Measurements from ENCODE around the gene SRXN1.

The SRXN1 gene

DNA sequence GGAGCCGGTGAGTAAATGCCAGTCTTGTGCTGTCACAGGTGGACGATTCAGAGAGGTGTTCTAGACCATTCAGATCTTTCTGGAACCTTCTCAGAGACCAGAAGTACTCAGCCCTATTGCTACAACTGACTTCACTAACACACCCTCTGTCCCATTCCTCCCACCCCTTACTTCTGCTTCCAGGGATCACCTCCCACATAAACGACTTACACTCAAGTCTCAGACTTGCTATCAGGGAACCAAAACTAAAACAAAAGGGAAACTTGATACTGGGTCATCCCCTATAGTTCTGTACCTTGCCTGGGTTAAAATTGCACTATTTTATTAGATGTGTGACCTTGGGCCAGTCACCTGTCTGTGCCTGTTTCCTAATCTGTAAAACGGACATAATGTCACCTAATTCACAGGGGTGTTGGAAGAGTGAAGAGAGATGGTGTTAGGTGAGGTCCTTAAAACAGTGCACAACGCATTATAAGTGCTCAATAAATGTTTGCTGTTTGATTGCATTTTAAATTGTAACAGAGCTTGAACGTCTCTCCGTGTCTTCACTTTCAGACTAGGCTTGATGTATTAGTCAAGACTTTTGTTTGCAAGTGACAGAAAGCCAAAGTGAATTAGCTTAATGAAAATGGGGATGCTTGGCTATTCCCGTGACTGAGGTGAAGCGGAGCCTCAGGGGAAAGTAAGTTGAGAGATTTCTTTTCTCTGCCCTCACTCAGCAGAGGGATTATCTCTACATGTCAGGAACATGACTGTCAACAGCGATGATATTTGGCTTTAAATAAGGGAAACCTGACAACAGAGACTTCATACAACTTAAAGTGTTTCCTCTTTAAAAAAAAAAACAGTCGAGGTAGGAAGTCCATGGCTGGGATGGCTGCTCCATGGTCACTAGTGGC, 3.0 kb upstream of the SRXN1 start:
- no peaks in the 10 kb centered on the region for H3K36me3 ChIP-seq (ENCODE audit: control insufficient read depth in 2 of 2, insufficient read depth in 2 of 2, low read length in 2 of 2)
- H3K27me3 ChIP-seq (ENCODE audit: control insufficient read depth in 2 of 2, insufficient read depth in 2 of 2, low read length in 2 of 2) = peaks cover 12 to 21% of the 10 kb centered on the region in 2 donors
- no peak overlapping the region for H3K9ac ChIP-seq (ENCODE audit: low read depth in 1 of 2, low read length in 2 of 2)
- H3K9me3 ChIP-seq (ENCODE audit: control insufficient read depth in 2 of 2, low read length in 2 of 2) = no peaks in the 10 kb centered on the region
- no peak overlapping the region for H3K27ac ChIP-seq (ENCODE audit: low read depth in 2 of 2, low read length in 2 of 2)
- peaks cover 17% of the 10 kb centered on the region in 2 donors for H3K4me1 ChIP-seq (ENCODE audit: control insufficient read depth in 2 of 2, insufficient read depth in 2 of 2, low read length in 2 of 2)
- no peak overlapping the region for H3K4me3 ChIP-seq (ENCODE audit: low read length in 2 of 2)

GRCh38 chr20:654417-654750, 1.4 kb upstream of the SRXN1 start:
- Histone ChIP-seq H3K27ac (ENCODE audit: low read depth in 2 of 2, low read length in 2 of 2) (no peak overlapping the region), H3K9ac (ENCODE audit: low read depth in 1 of 2, low read length in 2 of 2) (no peak overlapping the region), H3K4me3 (ENCODE audit: low read length in 2 of 2) (no peak overlapping the region)

GRCh38 chr20:653590-654416, 803 bp upstream of the SRXN1 start:
- Histone ChIP-seq H3K4me1 (ENCODE audit: control insufficient read depth in 2 of 2, insufficient read depth in 2 of 2, low read length in 2 of 2) (peaks cover 17% of the 10 kb centered on the region in 2 donors), H3K36me3 (ENCODE audit: control insufficient read depth in 2 of 2, insufficient read depth in 2 of 2, low read length in 2 of 2) (peaks cover 0 to 3% of the 10 kb centered on the region in 2 donors), H3K9ac (ENCODE audit: low read depth in 1 of 2, low read length in 2 of 2) (peak overlapping the region; percentile 26 to 79), H3K4me3 (ENCODE audit: low read length in 2 of 2) (peak overlapping the region; percentile 76 to 83), H3K27ac (ENCODE audit: low read depth in 2 of 2, low read length in 2 of 2) (peak overlapping the region; percentile 41 to 74), H3K9me3 (ENCODE audit: control insufficient read depth in 2 of 2, low read length in 2 of 2) (no peaks in the 10 kb centered on the region), H3K27me3 (ENCODE audit: control insufficient read depth in 2 of 2, insufficient read depth in 2 of 2, low read length in 2 of 2) (peaks cover 0 to 10% of the 10 kb centered on the region in 2 donors)

More at GRCh38 chr20:654417-654750, 1.4 kb upstream of the SRXN1 start:
- no peaks in the 10 kb centered on the region for H3K9me3 ChIP-seq (ENCODE audit: control insufficient read depth in 2 of 2, low read length in 2 of 2)
- H3K4me1 ChIP-seq (ENCODE audit: control insufficient read depth in 2 of 2, insufficient read depth in 2 of 2, low read length in 2 of 2) = peaks cover 17% of the 10 kb centered on the region in 2 donors
- no peaks in the 10 kb centered on the region for H3K36me3 ChIP-seq (ENCODE audit: control insufficient read depth in 2 of 2, insufficient read depth in 2 of 2, low read length in 2 of 2)
- peaks cover 3 to 16% of the 10 kb centered on the region in 2 donors for H3K27me3 ChIP-seq (ENCODE audit: control insufficient read depth in 2 of 2, insufficient read depth in 2 of 2, low read length in 2 of 2)

GRCh38 chr20:652615-653109, 338 bp downstream of the SRXN1 start:
- peak overlapping the region; percentile 7 to 74 for H3K27ac ChIP-seq (ENCODE audit: low read depth in 2 of 2, low read length in 2 of 2)

DNA sequence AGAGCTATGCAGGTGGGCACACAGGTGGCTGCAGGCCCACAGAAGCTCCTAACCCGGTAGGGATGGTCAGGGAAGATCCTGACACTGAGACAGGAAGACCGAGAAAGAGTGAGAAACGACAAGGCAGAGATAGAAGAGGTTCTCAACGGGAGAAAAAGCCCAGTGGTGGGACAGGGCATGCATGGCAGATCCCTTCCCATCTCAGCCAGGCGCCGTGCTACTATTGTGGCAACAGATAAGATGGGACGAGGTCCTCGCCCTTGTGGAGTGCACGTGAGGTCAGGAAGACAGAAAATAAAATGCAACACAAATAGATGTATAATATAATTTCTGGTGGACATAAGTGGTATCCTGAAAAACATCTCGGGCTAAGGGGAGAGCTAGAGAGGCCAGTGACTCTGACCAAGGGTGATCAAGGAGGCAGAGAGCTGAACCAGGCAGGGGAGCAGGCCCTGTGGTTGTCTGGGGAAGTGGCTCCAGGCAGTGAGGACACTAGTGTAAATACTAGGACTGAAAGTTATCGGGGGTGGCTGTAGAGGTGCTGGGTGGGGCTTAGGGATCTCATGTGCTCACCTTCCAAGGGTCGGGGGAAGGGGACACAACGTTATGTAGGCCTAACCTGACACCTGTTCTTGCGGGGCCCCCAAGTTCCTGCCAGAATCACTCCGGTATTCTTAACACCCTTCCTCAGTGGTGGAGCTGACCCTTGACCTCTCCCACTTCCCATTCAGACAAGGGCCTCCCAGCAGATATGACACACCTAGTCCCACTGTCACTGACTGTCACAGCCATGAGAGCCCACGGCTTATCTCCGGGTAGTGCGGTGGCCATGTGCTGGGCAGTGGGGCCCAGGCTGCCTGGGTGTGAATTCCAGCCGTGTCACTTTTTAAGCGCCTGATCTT, 1.0 kb downstream of the SRXN1 start:
- Histone ChIP-seq H3K4me1 (ENCODE audit: control insufficient read depth in 2 of 2, insufficient read depth in 2 of 2, low read length in 2 of 2) (peaks cover 17% of the 10 kb centered on the region in 2 donors), H3K27ac (ENCODE audit: low read depth in 2 of 2, low read length in 2 of 2) (peak overlapping the region in 1 of 2 donors; percentile 7), H3K27me3 (ENCODE audit: control insufficient read depth in 2 of 2, insufficient read depth in 2 of 2, low read length in 2 of 2) (no peaks in the 10 kb centered on the region), H3K9me3 (ENCODE audit: control insufficient read depth in 2 of 2, low read length in 2 of 2) (no peaks in the 10 kb centered on the region), H3K4me3 (ENCODE audit: low read length in 2 of 2) (peak overlapping the region; percentile 83 to 88), H3K9ac (ENCODE audit: low read depth in 1 of 2, low read length in 2 of 2) (peak overlapping the region in 1 of 2 donors; percentile 79), H3K36me3 (ENCODE audit: control insufficient read depth in 2 of 2, insufficient read depth in 2 of 2, low read length in 2 of 2) (peaks cover 16% of the 10 kb centered on the region in 2 donors)

More at GRCh38 chr20:652615-653109, 338 bp downstream of the SRXN1 start:
- no peaks in the 10 kb centered on the region for H3K9me3 ChIP-seq (ENCODE audit: control insufficient read depth in 2 of 2, low read length in 2 of 2)
- peak overlapping the region; percentile 83 to 88 for H3K4me3 ChIP-seq (ENCODE audit: low read length in 2 of 2)
- peak overlapping the region; percentile 64 to 79 for H3K9ac ChIP-seq (ENCODE audit: low read depth in 1 of 2, low read length in 2 of 2)
- peaks cover 11 to 12% of the 10 kb centered on the region in 2 donors for H3K36me3 ChIP-seq (ENCODE audit: control insufficient read depth in 2 of 2, insufficient read depth in 2 of 2, low read length in 2 of 2)
- H3K27me3 ChIP-seq (ENCODE audit: control insufficient read depth in 2 of 2, insufficient read depth in 2 of 2, low read length in 2 of 2) = peaks cover 0 to under 1% of the 10 kb centered on the region in 2 donors
- H3K4me1 ChIP-seq (ENCODE audit: control insufficient read depth in 2 of 2, insufficient read depth in 2 of 2, low read length in 2 of 2) = peaks cover 17% of the 10 kb centered on the region in 2 donors

GRCh38 chr20:650954-651353, 2.0 kb downstream of the SRXN1 start:
- Histone ChIP-seq H3K27me3 (ENCODE audit: control insufficient read depth in 2 of 2, insufficient read depth in 2 of 2, low read length in 2 of 2) (no peaks in the 10 kb centered on the region), H3K36me3 (ENCODE audit: control insufficient read depth in 2 of 2, insufficient read depth in 2 of 2, low read length in 2 of 2) (peaks cover 16% of the 10 kb centered on the region in 2 donors), H3K9me3 (ENCODE audit: control insufficient read depth in 2 of 2, low read length in 2 of 2) (no peaks in the 10 kb centered on the region), H3K4me1 (ENCODE audit: control insufficient read depth in 2 of 2, insufficient read depth in 2 of 2, low read length in 2 of 2) (peaks cover 17% of the 10 kb centered on the region in 2 donors), H3K4me3 (ENCODE audit: low read length in 2 of 2) (no peak overlapping the region), H3K27ac (ENCODE audit: low read depth in 2 of 2, low read length in 2 of 2) (no peak overlapping the region), H3K9ac (ENCODE audit: low read depth in 1 of 2, low read length in 2 of 2) (no peak overlapping the region)

DNA sequence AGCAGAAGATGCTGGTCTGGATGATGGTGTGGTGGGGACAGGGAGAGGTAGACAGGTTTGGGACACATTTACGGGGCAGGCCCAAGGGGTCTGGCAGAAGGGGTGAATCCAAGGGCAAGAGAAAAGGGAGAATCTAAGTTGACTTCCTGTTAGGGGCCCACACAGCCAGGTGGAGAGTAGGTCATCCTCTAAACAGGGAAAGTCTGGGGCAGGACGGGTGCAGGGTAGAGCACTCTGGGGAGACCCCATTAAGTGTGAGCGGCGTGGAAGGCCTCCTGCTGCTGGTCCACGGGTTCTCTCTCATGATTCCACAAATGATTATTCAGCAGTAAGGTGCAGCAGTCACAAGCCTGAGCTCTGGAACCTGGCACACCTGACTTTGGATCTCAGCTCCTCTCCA, 2.7 kb downstream of the SRXN1 start:
- peaks cover 16% of the 10 kb centered on the region in 2 donors for H3K36me3 ChIP-seq (ENCODE audit: control insufficient read depth in 2 of 2, insufficient read depth in 2 of 2, low read length in 2 of 2)
- H3K4me1 ChIP-seq (ENCODE audit: control insufficient read depth in 2 of 2, insufficient read depth in 2 of 2, low read length in 2 of 2) = peaks cover 17 to 21% of the 10 kb centered on the region in 2 donors
- no peak overlapping the region for H3K9ac ChIP-seq (ENCODE audit: low read depth in 1 of 2, low read length in 2 of 2)
- no peak overlapping the region for H3K4me3 ChIP-seq (ENCODE audit: low read length in 2 of 2)
- H3K9me3 ChIP-seq (ENCODE audit: control insufficient read depth in 2 of 2, low read length in 2 of 2) = no peaks in the 10 kb centered on the region
- H3K27me3 ChIP-seq (ENCODE audit: control insufficient read depth in 2 of 2, insufficient read depth in 2 of 2, low read length in 2 of 2) = no peaks in the 10 kb centered on the region
- no peak overlapping the region for H3K27ac ChIP-seq (ENCODE audit: low read depth in 2 of 2, low read length in 2 of 2)

GRCh38 chr20:647479-648019, 5.5 kb downstream of the SRXN1 start:
- H3K9ac ChIP-seq (ENCODE audit: low read depth in 1 of 2, low read length in 2 of 2) = no peak overlapping the region
- no peak overlapping the region for H3K27ac ChIP-seq (ENCODE audit: low read depth in 2 of 2, low read length in 2 of 2)
- H3K36me3 ChIP-seq (ENCODE audit: control insufficient read depth in 2 of 2, insufficient read depth in 2 of 2, low read length in 2 of 2) = peaks cover 16% of the 10 kb centered on the region in 2 donors
- H3K27me3 ChIP-seq (ENCODE audit: control insufficient read depth in 2 of 2, insufficient read depth in 2 of 2, low read length in 2 of 2) = peaks cover 3 to 4% of the 10 kb centered on the region in 2 donors
- peaks cover 8 to 10% of the 10 kb centered on the region in 2 donors for H3K4me1 ChIP-seq (ENCODE audit: control insufficient read depth in 2 of 2, insufficient read depth in 2 of 2, low read length in 2 of 2)
- no peak overlapping the region for H3K4me3 ChIP-seq (ENCODE audit: low read length in 2 of 2)
- H3K9me3 ChIP-seq (ENCODE audit: control insufficient read depth in 2 of 2, low read length in 2 of 2) = no peaks in the 10 kb centered on the region

DNA sequence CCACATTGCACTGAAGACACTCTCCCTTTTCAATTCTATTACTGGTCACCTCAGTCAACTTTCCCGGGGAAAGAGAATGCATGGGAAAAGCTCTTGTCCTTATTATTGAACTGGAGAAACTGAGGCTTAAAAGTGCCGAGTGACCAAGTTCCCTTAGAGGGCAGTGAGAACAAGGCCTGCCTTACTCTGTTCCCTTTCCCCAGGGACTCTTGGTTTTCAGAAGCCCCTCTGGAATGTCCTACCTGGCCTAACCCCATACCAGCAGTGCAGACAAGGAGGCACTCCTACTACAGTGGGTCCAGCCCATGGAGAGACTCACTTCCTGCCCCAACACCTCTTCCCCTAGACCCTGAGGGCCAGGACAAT, 6.1 kb downstream of the SRXN1 start:
- Histone ChIP-seq H3K9me3 (ENCODE audit: control insufficient read depth in 2 of 2, low read length in 2 of 2) (no peaks in the 10 kb centered on the region), H3K36me3 (ENCODE audit: control insufficient read depth in 2 of 2, insufficient read depth in 2 of 2, low read length in 2 of 2) (peaks cover 16% of the 10 kb centered on the region in 2 donors), H3K4me3 (ENCODE audit: low read length in 2 of 2) (no peak overlapping the region), H3K4me1 (ENCODE audit: control insufficient read depth in 2 of 2, insufficient read depth in 2 of 2, low read length in 2 of 2) (peaks cover 3 to 4% of the 10 kb centered on the region in 2 donors), H3K9ac (ENCODE audit: low read depth in 1 of 2, low read length in 2 of 2) (no peak overlapping the region), H3K27ac (ENCODE audit: low read depth in 2 of 2, low read length in 2 of 2) (no peak overlapping the region), H3K27me3 (ENCODE audit: control insufficient read depth in 2 of 2, insufficient read depth in 2 of 2, low read length in 2 of 2) (peaks cover 3 to 4% of the 10 kb centered on the region in 2 donors)
